SK-N-MC (cell line): ENCODE measurements around the gene CCL28.

ENCODE experiments used
- EZH2 ChIP-seq: fragments of 200-600 bp; sonication (generic); IDR thresholded peaks from one replicate; pipeline ENCODE4 v1.6.1; 2017; ENCODE audit warnings: antibody characterized with exemption
- FOXP2 ChIP-seq: optimal IDR thresholded peaks from 2 replicates; pipeline ENCODE3; 2011; ENCODE audit warnings: mild to moderate bottlenecking, moderate library complexity; ENCODE audit not compliant: insufficient read depth; ENCODE audit errors: extremely low read length, control extremely low read depth
- POLR2AphosphoS5 ChIP-seq: IDR thresholded peaks from 2 replicates; pipeline ENCODE4 v1.6.1; 2012; ENCODE audit warnings: mild to moderate bottlenecking, low read depth, low read length, borderline replicate concordance

DNA sequence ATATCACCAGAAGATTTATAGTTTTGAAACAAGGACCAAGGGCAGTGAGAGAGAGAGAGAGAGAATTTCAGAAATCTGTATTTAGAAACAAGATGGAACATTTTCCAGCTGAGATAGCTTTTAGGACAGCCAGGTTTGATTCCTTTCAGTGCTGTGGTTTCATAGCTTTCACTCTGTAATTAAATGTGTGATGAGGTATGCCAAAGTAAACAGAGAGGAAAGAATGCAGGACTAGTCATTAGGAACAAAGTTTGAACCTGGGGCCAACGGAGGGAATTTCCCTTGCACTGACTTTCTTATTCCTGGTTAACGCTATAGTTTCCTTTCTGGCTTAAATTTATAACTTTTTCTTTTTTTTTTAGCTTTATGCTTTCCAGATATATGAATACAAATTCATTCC, 10.0 kb upstream of the CCL28 start:
- TF ChIP-seq EZH2 (no peak), POLR2AphosphoS5 (no peak), FOXP2 (no peak)
